Activated CD4-positive, alpha-beta memory T cell treated with anti-CD3 and anti-CD28 coated beads for 36 hours (primary cell): ENCODE data around the gene SLC44A2. TPM values are rescaled to one million over a fixed set of nuclear protein-coding genes. Genes with fewer than 3 reads are reported as not detected.
"Not testable (repeated sequence)": the region's sequence is repeated elsewhere in the genome, so short reads cannot be mapped to it uniquely, and the experiment has no call there.

ENCODE experiments used
- CTCF ChIA-PET: fragments of 350-600 bp; sonication (Branson Sonifier 250); formaldehyde crosslinking; loops from one replicate; lab custom pipeline; 2021; ENCODE audit warnings: antibody characterized with exemption, inconsistent platforms; lab: Charles Lee
- POLR2A ChIA-PET: fragments of 350-600 bp; sonication (Branson Sonifier 250); formaldehyde crosslinking; loops from one replicate; lab custom pipeline; 2021; ENCODE audit warnings: antibody characterized with exemption; lab: Charles Lee
- DNase-seq: peaks from one replicate; pipeline ENCODE4 v3.0.0-alpha.2; 2020
- H3K27ac Mint-ChIP-seq: one replicate; pipeline ENCODE4 v1.8.0; 2021; ENCODE audit warnings: mixed read lengths
- H3K27me3 Mint-ChIP-seq: one replicate; pipeline ENCODE4 v1.8.0; 2021; ENCODE audit warnings: mixed read lengths
- H3K36me3 Mint-ChIP-seq: one replicate; pipeline ENCODE4 v1.8.0; 2021; ENCODE audit warnings: mixed read lengths
- H3K4me1 Mint-ChIP-seq: one replicate; pipeline ENCODE4 v1.8.0; 2021; ENCODE audit warnings: low read depth, mixed read lengths
- H3K4me3 Mint-ChIP-seq: one replicate; pipeline ENCODE4 v1.8.0; 2021; ENCODE audit warnings: mild to moderate bottlenecking, mixed read lengths
- H3K9me3 Mint-ChIP-seq: one replicate; pipeline ENCODE4 v1.8.0; 2021; ENCODE audit warnings: mixed read lengths
- intact Hi-C: fragments of 100-400 bp; cut with micrococcal nuclease; formaldehyde crosslinking; loops from one replicate; pipeline ENCODE4 v1.15.1; 2023
- total RNA-seq, 2 experiments: library from RNA; stranded (reverse); gene quantifications; one replicate each; pipeline ENCODE4 v1.2.3, GENCODE V29; 2021

Gene SLC44A2
- total RNA-seq, 2 experiments from 2014 or later, result 89.3 to 94.6 TPM

- peak; percentile 100 for DNase-seq
- Mint-ChIP-seq H3K9me3 (peaks cover 2% of the 10 kb centered on the region), H3K27ac (peak within 1 kb of the TSS; percentile 96), H3K27me3 (no peaks in the 10 kb centered on the region), H3K36me3 (peaks cover 34% of the 10 kb centered on the region), H3K4me3 (peak within 1 kb of the TSS; percentile 90), H3K4me1 (peaks cover 35% of the 10 kb centered on the region)
- POLR2A ChIA-PET, result interaction anchor here (1.3 kb wide), 1 partner anchor 47 kb away, joined by 8 read pairs; the partner anchor contains the start of gene QTRT1
- intact Hi-C loops, result loop anchor here (1.0 to 5.0 kb wide), 8 partner anchors 41 to 306 kb away; partner anchors contain the start of genes KEAP1, KRI1 and TMED1
- CTCF ChIA-PET, result interaction anchor here (1.0 kb wide), 1 partner anchor 9 kb away, joined by 3 read pairs; no protein-coding TSS in a partner anchor
These were observed 28.6 kb downstream of the SLC44A2 start, which contains the start of gene ILF3 for GRCh38 chr19:10653732-10654609. TSS of gene ILF3 (plus strand) at chr19:10654346. CDS start at chr19:10670606, 16,260 bp downstream.

- Mint-ChIP-seq H3K4me3 (peak overlapping the region; percentile 90), H3K27ac (peak overlapping the region; percentile 96), H3K27me3 (no peaks in the 10 kb centered on the region), H3K4me1 (peaks cover 39% of the 10 kb centered on the region), H3K36me3 (peaks cover 36% of the 10 kb centered on the region), H3K9me3 (peaks cover 2% of the 10 kb centered on the region)
- peak; percentile 64 for DNase-seq
- POLR2A ChIA-PET, result no interaction called here
- intact Hi-C loops, result loop anchor here (1.0 to 5.0 kb wide), 6 partner anchors 40 to 305 kb away; partner anchors contain the start of genes KRI1 and TMED1
- CTCF ChIA-PET, result interaction anchor here (1.4 to 6.6 kb wide), 3 partner anchors 10 to 73 kb away, joined by 5 to 51 read pairs (median 12); partner anchors contain the start of gene QTRT1
These were observed 29.5 kb downstream of the SLC44A2 start for GRCh38 chr19:10654610-10655456.

GRCh38 chr19:10655457-10656312 lies 30.3 kb downstream of the SLC44A2 start:
- intact Hi-C loops, result loop anchor here (2.0 kb wide), 1 partner anchor 39 kb away; no protein-coding TSS in a partner anchor
- peak overlapping the region; percentile 90 for H3K4me3 Mint-ChIP-seq
- H3K4me1 Mint-ChIP-seq, result peaks cover 44% of the 10 kb centered on the region
- ChIA-PET POLR2A (interaction anchor here (0.5 kb wide), 1 partner anchor 228 kb away, joined by 3 read pairs; no protein-coding TSS in a partner anchor), CTCF (interaction anchor here (1.0 to 6.6 kb wide), 5 partner anchors 11 to 74 kb away, joined by 3 to 51 read pairs (median 5); partner anchors contain the start of genes DNM2 and QTRT1)
- peaks cover 2% of the 10 kb centered on the region for H3K9me3 Mint-ChIP-seq
- H3K36me3 Mint-ChIP-seq, result peaks cover 41% of the 10 kb centered on the region
- peak overlapping the region; percentile 96 for H3K27ac Mint-ChIP-seq
- H3K27me3 Mint-ChIP-seq, result no peaks in the 10 kb centered on the region
- peak; percentile 29 for DNase-seq

GRCh38 chr19:10660346-10660745 lies 35.0 kb downstream of the SLC44A2 start:
- intact Hi-C loops, result no loop called here
- CTCF ChIA-PET, result interaction anchor here (3.7 to 6.6 kb wide), 2 partner anchors 40 to 79 kb away, joined by 15 to 51 read pairs; partner anchors contain the start of gene QTRT1
- Mint-ChIP-seq H3K36me3 (peaks cover 40% of the 10 kb centered on the region), H3K9me3 (no peaks in the 10 kb centered on the region), H3K27me3 (no peaks in the 10 kb centered on the region), H3K4me3 (no peak overlapping the region), H3K27ac (no peak overlapping the region), H3K4me1 (peaks cover 60% of the 10 kb centered on the region)
- DNase-seq, result no peak
- POLR2A ChIA-PET, result no interaction called here

GRCh38 chr19:10661946-10662345 lies 36.6 kb downstream of the SLC44A2 start:
- ChIA-PET POLR2A (interaction anchor here (1.3 to 1.8 kb wide), 2 partner anchors 10 to 32 kb away, joined by 4 to 7 read pairs; no protein-coding TSS in a partner anchor), CTCF (interaction anchor here (1.6 to 1.8 kb wide), 2 partner anchors 18 to 38 kb away, joined by 7 read pairs; no protein-coding TSS in a partner anchor)
- Mint-ChIP-seq H3K9me3 (no peaks in the 10 kb centered on the region), H3K4me3 (no peak overlapping the region), H3K36me3 (peaks cover 27% of the 10 kb centered on the region), H3K4me1 (peaks cover 61% of the 10 kb centered on the region), H3K27ac (peak overlapping the region; percentile 59), H3K27me3 (no peaks in the 10 kb centered on the region)
- intact Hi-C loops, result no loop called here
- DNase-seq, result no peak

GRCh38 chr19:10662384-10663251 lies 37.3 kb downstream of the SLC44A2 start:
- no peaks in the 10 kb centered on the region for H3K27me3 Mint-ChIP-seq
- no peaks in the 10 kb centered on the region for H3K9me3 Mint-ChIP-seq
- H3K27ac Mint-ChIP-seq, result peak overlapping the region; percentile 59
- intact Hi-C loops, result no loop called here
- ChIA-PET CTCF (interaction anchor here (1.6 to 1.8 kb wide), 2 partner anchors 18 to 37 kb away, joined by 7 read pairs; no protein-coding TSS in a partner anchor), POLR2A (interaction anchor here (1.3 to 1.8 kb wide), 2 partner anchors 10 to 32 kb away, joined by 4 to 7 read pairs; no protein-coding TSS in a partner anchor)
- peaks cover 26% of the 10 kb centered on the region for H3K36me3 Mint-ChIP-seq
- peaks cover 57% of the 10 kb centered on the region for H3K4me1 Mint-ChIP-seq
- H3K4me3 Mint-ChIP-seq, result no peak overlapping the region
- DNase-seq, result peak; percentile 64

- CTCF ChIA-PET, result interaction anchor here (1.6 kb wide), 1 partner anchor 37 kb away, joined by 7 read pairs; no protein-coding TSS in a partner anchor
- H3K4me3 Mint-ChIP-seq, POLR2A ChIA-PET, H3K9me3 Mint-ChIP-seq, H3K27me3 Mint-ChIP-seq, intact Hi-C loops, DNase-seq: not testable (repeated sequence)
- H3K36me3 Mint-ChIP-seq, result peaks cover 27% of the 10 kb centered on the region
- peak overlapping the region; percentile 59 for H3K27ac Mint-ChIP-seq
- peaks cover 60% of the 10 kb centered on the region for H3K4me1 Mint-ChIP-seq
These were observed 37.9 kb downstream of the SLC44A2 start for GRCh38 chr19:10663252-10663563.

- POLR2A ChIA-PET, result interaction anchor here (2.9 kb wide), 1 partner anchor 10 kb away, joined by 12 read pairs; no protein-coding TSS in a partner anchor
- CTCF ChIA-PET, result interaction anchor here (3.2 kb wide), 1 partner anchor 32 kb away, joined by 14 read pairs; no protein-coding TSS in a partner anchor
- H3K4me1 Mint-ChIP-seq, result peaks cover 37% of the 10 kb centered on the region
- H3K27me3 Mint-ChIP-seq, result no peaks in the 10 kb centered on the region
- intact Hi-C loops, result no loop called here
- no peak for DNase-seq
- no peaks in the 10 kb centered on the region for H3K9me3 Mint-ChIP-seq
- H3K36me3 Mint-ChIP-seq, result peaks cover 25% of the 10 kb centered on the region
- peak overlapping the region; percentile 67 for H3K27ac Mint-ChIP-seq
- no peak overlapping the region for H3K4me3 Mint-ChIP-seq
These were observed 42.5 kb downstream of the SLC44A2 start for GRCh38 chr19:10667867-10668266.

GRCh38 chr19:10669246-10669645 lies 43.9 kb downstream of the SLC44A2 start:
- Mint-ChIP-seq H3K27me3 (no peaks in the 10 kb centered on the region), H3K9me3 (no peaks in the 10 kb centered on the region), H3K36me3 (peaks cover 29% of the 10 kb centered on the region), H3K4me3 (no peak overlapping the region), H3K27ac (peak overlapping the region; percentile 58), H3K4me1 (peaks cover 30% of the 10 kb centered on the region)
- ChIA-PET POLR2A (no interaction called here), CTCF (interaction anchor here (1.1 to 3.3 kb wide), 2 partner anchors 22 to 30 kb away, joined by 3 to 11 read pairs; no protein-coding TSS in a partner anchor)
- intact Hi-C loops, result no loop called here
- DNase-seq, result no peak

GRCh38 chr19:10670182-10670581 lies 44.8 kb downstream of the SLC44A2 start:
- CTCF ChIA-PET, result interaction anchor here (0.6 to 3.3 kb wide), 3 partner anchors 23 to 411 kb away, joined by 3 to 11 read pairs (median 3); no protein-coding TSS in a partner anchor
- intact Hi-C loops, result no loop called here

More at GRCh38 chr19:10670182-10670581, 44.8 kb downstream of the SLC44A2 start:
- H3K4me3 Mint-ChIP-seq, result no peak overlapping the region
- H3K36me3 Mint-ChIP-seq, result peaks cover 29% of the 10 kb centered on the region
- DNase-seq, result no peak
- no peak overlapping the region for H3K27ac Mint-ChIP-seq
- H3K27me3 Mint-ChIP-seq, result no peaks in the 10 kb centered on the region
- H3K4me1 Mint-ChIP-seq, result peaks cover 30% of the 10 kb centered on the region
- H3K9me3 Mint-ChIP-seq, result no peaks in the 10 kb centered on the region
- POLR2A ChIA-PET, result no interaction called here
